ENCODE data around the gene NOS2.
"Not testable (repeated sequence)": the region's sequence is repeated elsewhere in the genome, so short reads cannot be mapped to it uniquely, and the experiment has no call there.

NOS2 gene

DNA sequence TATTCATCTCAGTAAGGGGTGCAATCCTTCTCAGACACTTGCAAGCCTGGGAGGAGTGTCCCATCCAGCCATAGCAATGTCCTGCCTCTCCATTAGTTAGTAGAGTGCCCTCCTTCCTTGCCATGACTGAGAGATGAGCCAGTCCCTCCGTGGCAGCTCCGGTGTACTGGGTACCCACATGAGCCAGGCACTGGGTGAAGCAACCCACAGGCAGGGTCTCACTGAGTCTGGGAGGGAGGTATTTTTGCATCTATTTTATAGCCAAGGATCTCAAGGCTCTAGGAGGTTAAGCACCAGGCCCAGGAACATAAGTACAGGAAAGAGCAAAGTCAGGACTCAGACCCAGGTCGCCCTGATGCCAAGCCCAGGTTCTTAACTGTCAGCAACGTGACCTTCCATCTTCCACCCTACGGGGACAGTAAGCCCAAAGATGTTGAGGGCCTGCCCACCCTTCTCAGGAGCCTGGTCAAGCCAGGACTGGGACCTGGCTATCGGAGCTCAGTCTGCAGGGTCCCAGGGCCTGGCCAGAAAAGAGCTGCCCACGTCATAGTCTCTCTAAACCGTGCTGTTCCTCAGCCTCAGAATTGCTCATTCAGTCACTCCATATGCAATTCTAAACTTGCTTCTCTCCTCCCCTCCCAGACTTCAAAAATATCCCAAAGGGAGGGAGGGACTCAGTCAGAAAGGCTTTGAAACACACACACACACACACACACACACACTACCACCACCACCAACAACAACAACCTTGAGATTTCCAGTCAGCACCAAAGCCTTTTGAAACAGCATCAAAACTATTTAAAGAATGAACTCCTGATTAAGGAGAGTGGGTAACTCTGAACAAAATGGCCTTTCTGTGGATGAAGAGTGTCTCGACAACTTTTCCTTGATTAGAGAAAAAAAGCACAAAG lies 16.6 kb downstream of the NOS2 start:
- DNase-seq, result no peak

DNA sequence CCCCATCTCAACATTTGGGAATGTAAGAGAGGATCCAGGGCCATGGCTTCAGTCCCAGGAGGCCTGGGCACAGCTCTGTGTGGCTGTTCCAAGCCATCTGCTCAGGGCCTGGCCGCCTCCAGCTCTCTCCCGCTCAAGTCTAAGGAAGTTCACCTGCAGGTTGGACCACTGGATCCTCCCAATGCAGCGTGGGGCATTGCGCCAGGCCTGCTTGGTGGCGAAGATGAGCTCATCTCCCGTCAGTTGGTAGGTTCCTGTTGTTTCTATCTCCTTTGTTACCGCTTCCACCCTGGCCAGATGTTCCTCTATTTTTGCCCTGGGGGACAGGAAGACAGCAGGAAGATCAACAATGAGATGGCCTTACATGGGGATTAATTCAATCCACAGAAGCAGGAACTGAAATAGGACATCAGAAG lies 17.5 kb downstream of the NOS2 start:
- DNase-seq, result no peak

DNA sequence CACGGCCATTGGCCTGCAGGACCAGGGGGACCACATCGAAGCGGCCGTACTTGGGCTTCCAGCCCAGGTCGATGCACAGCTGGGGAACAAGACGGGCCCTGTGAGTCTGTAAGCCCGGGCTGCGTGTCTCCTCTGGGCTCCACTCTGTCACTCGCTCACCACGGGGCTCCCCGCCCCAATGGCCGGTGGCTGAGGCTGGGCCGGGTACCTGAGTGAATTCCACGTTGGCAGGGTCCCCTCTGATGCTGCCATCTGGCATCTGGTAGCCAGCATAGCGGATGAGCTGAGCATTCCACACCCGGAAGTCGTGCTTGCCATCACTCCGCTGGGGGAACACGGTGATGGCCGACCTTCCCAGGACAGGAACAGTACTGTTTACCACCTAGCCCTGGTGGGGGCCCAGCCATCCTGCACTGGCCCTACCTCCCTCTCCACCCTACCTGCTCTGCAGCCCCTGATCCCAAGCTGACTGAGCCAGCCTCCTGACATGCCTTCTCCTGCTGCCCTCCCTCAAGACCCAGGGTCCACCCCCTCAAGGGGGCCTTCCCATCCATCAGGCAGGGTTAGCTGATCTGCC lies 19.4 kb downstream of the NOS2 start:
- no peak for DNase-seq

DNA sequence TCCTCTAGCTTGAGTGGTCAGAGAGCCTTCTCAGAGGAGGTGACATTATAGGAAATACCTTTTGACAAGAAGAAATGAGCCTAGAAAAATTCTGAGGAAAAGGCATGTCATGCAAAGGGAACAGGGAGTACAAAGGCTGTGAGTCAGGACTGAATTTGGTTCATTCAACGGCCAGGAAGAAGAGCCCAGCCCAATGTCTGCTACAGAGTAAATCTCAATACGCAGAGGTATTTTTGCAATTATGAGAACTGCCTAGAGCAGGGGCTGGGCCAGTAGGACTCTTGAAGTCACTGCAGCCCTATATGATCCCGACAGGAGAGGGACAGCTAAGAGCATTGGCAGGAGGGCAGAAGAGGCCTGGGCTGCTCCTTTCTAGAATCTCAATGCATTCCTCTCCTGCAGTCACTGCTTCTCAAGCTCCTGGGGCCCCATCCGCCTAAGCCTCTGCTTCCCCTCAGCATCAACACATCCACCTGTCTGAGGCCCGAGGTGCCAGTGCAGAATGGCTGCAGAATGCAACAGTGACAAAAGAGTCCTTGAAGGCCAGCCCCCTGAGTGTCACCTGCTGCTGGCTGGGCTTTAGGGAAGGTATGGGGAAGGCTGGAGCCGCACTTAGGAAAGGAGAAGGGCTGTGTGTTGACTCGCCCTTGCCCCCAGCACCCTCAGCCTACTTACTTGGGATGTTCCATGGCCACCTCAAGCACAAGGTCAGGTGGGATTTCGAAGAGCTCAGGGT lies 20.1 kb downstream of the NOS2 start:
- no peak for DNase-seq

DNA sequence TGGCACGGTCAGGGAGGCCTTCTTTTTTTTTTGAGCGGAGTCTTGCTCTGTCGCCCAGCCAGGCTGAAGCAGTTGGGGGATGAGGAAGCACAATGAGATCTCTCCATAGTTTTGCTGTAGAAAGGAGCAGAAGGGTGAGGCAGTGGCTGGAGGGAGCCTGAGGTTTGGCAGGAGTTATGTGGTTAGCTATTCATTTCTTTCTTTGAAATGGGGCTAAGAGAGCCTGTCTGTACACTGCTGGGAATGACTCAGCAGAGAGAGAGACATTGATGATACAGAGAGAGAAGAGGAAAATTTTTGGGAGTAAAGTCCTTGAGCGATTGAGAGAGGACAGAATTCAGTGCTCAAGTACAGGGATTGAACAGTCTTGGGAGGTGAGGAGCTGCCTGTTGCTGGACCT lies 22.1 kb downstream of the NOS2 start:
- no peak for DNase-seq

DNA sequence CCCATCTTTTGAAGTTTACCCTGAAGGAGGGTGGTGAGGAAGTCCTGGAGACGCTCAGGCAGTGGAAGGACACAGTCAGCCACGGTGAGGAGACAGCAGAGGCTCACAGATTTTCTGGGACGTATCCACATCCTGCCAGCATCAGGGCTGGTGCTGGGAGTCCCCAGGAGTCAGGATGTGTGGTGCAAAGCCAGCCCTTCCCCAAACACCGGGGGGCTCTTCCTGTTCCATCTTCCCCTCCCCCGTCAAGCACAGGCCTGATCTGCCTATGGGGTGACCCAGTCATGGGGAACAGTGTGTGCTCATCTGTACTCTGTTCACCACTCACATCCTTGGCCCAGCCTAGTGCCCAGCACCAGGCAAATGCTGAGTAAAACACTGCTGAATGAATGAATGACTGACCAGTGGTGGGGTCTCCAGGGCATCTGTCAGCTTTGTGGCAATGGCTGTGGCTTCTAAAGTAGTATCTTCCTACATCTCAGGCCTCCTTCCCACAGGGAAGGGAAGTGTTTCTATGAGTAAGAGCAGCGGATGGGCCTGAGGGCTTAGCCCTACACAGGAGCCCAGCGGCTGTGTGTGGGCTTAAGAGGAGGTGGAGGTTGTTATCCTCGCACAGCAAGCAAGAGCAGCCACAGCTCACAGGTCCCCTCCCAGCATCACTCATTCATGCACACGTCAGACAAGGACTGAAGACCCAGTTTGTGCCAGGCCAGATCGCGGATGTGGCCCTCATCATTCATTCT lies 23.3 kb downstream of the NOS2 start:
- DNase-seq, result no peak

DNA sequence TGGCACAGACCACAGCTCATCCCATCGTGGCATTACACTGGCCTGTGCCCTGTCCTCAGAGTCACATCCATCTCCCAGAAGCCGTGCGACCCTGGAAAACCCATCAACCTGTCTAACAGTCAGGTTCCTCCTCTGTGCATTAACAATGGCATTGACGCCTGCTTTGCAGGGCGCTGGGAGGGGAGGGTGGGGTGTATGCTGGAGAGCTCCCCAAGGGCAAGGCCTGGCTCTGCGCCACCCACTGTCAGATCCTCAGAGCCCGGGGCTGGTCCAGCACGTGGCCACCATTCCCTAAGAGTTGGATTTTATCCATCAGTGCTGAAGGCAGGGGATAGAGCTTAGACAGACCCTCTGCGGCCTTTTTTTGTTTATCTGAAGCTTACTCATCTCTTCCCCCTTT lies 28.7 kb downstream of the NOS2 start:
- DNase-seq, result no peak

DNA sequence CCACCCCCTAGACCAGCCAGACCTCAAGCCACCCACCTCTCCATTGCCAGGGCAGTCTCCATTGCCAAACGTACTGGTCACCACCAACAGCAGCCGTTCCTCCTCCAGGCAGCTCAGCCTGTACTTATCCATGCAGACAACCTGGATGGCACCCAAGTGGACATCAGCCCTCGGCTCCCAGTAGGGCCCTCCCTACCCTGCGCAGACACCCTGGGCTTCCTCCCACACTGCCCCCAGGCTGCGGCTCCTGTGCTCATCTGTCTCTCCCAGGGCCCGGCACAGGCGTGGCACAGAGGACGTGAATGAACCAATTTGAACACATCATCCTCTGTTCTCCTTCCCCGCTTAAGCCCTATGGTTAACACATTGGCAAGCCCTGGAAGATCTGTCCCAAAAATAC lies 29.5 kb downstream of the NOS2 start:
- no peak for DNase-seq

DNA sequence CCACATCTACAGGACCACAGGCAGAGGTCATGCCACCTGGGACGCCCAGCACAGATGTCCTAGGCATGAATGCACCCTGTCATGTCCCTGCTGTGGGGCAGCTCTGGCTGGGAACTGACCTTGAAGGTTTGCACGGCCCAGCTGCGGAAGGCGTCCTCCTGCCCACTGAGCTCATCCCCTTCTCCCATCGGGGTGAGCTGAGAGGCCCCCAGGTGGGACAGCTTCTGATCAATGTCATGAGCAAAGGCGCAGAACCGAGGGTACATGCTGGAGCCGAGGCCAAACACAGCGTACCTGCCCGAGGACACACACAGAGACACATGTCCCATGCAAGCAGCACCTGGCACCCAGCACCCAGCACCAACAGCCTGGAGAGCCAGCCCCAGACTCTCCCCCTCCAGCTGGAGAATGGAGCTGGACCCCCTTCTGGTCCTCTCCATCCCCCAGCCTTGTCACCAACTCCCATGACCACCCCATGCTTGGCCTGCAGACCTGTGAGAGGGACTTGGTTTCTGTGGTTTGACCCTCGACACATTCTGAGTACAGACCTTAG lies 31.4 kb downstream of the NOS2 start:
- no peak for DNase-seq

DNA sequence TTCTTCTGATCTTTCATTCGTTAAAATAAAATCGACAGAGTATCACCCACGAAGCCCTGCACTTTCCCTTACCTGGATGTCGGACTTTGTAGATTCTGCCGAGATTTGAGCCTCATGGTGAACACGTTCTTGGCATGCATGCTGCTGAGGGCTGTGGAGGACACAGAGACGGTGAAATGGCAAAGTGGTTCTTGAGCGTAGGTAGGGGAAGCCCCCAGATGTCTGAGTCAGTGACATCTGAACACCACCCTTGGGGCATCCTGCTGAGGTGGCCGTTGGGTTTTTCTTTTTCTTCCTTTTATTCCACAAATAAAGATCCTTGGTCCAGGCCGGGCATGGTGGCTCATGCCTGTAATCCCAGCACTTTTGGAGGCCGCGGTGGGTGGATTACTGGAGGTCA lies 33.9 kb downstream of the NOS2 start:
- no peak for DNase-seq

DNA sequence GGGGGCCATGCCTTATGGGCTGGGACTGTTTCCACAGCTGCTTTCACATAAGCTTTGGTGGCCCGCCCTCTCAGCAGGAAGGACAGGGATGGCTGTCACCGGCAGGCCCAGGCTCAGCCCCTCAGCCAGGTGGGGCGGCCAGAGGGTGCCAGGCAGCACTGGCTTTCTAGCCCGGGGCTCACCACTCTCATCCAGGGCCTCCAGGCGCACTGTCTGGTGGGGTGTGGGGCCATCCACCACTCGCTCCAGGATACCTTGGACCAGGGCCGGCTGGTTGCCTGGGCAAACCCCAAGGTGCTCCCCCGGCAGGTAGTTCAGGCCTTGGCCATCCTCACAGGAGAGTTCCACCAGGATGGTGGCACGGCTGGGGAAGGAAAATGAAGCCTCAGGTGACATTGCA lies 35.0 kb downstream of the NOS2 start:
- DNase-seq, result no peak

DNA sequence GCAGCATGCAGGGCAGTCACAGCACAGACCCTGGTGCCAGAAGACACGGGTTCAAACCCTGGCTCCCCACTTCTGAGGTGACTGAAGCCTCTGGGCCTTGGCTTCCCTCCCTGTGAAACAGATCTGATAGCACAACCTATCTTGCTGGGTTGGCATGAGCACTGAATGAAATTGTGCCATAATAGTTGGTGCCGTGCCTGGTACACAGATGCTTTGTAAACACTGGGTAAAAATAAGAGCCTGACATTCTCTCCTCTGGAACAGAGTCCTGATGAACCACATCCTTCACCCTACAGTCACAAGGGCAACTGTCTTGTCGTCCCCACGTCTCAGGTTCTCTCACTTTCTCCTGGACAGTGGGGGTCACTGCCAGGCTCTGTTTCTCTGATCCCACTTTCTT lies 35.7 kb downstream of the NOS2 start:
- DNase-seq, result no peak

DNA sequence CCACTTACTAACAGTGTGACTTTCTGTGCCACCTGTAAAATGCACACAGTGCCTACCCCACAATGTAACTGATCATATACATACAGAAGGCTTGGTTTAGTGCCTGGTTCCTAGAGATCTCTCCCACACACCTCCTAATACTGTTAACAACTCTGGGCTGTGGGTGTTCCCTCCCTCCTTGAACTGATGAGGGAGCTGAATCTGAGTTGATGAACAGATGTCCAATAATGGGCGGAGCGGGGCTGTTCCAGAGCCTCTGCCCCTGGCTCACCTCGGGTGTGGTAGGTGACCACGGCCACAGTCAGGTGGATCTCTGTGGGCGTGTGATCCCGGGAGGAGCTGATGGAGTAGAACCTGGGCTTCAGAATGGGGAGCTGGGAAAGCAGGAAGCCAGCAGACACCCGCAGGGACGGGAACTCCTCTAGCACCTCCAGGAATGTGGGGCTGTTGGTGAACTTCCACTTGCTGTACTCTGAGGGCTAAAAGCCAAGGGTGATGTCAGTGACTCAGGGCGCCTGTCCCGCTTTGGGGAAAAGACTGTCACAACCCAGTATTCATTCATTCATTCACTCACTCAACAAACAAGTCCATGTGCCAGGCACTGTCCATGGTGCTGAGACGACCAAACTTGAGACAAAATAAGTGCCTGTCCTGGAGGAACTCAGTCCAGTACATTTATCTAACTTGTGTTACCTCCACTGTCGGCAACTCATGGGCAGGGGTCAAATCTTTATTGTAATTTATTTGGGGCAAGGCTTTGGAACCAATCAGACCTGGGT lies 37.6 kb downstream of the NOS2 start:
- no peak for DNase-seq

DNA sequence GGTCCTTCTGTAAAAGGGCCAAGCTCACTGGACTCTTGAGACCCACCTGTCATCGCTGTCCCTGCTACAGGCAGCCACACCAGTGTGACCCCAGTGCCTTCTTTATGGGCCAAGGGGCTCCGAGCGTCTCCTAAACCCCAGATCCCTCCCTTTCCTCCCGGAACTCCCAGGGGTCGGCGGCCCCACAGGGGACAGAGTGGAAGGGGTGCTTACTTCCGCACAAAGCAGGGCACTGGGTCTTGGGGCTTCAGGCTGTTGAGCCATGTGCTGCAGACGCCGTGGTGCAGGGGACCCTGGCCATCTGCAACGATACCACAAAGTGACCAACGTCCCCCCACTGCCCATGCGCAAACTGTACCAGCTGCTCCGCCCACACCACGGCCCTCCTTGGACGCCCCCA lies 39.4 kb downstream of the NOS2 start:
- DNase-seq, result not testable (repeated sequence)

DNA sequence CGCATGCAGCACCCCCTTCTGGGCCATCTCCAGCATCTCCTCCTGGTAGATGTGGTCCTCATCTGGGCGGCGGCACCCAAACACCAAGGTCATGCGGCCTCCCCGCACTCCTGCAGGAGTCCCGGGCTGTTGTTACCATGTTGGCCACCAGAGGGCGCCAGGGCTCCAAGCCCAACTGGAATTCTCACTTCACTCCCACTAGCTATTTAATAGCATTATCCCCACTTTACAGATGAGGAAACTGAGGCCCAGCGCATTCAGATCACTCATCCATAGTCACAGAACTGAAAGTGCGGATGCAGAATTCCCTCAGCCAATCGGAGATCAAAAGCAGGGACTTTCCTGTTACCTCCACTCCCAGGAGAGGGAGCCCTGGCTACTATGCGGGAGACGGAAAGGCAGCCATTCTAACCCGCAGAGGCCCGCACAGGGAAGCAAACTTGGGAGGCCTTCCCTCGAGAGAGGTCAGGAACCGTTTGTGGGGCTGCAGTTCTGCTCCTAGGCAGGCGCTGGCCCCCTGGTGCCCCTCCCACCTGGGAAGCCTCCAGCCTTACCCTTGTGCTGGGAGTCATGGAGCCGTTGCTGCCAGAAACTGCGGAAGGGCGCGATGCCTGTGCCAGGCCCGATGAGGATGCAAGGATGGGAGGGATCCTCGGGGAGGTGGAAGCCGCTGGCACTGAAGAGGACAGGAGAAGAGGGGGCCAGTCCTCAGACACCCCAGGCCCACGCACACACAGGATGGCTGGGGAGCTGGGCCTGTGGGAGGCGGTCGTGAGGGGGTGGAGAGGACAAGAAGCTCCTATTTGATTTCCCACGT lies 40.1 kb downstream of the NOS2 start:
- DNase-seq, result peak; percentile 59

DNA sequence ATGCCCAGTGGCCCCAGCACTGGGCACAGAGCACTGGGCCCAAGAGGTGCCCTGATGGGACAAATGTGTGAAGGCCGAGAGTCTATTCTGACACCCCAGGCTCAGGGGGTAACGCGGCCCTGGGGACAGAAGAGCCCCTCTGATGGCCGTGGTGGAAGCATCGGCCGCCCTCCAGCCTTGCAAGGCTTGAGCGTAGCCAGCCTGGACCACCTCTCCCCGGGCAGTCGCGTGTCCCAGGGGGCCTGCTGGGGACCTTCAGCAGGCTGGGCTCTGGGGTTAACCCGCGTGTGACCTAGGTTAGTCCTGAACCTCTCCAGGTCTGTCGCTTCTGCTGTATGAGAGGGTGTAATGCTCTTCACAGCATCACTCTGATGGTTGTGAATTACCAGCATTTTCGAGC lies 40.8 kb downstream of the NOS2 start:
- no peak for DNase-seq

DNA sequence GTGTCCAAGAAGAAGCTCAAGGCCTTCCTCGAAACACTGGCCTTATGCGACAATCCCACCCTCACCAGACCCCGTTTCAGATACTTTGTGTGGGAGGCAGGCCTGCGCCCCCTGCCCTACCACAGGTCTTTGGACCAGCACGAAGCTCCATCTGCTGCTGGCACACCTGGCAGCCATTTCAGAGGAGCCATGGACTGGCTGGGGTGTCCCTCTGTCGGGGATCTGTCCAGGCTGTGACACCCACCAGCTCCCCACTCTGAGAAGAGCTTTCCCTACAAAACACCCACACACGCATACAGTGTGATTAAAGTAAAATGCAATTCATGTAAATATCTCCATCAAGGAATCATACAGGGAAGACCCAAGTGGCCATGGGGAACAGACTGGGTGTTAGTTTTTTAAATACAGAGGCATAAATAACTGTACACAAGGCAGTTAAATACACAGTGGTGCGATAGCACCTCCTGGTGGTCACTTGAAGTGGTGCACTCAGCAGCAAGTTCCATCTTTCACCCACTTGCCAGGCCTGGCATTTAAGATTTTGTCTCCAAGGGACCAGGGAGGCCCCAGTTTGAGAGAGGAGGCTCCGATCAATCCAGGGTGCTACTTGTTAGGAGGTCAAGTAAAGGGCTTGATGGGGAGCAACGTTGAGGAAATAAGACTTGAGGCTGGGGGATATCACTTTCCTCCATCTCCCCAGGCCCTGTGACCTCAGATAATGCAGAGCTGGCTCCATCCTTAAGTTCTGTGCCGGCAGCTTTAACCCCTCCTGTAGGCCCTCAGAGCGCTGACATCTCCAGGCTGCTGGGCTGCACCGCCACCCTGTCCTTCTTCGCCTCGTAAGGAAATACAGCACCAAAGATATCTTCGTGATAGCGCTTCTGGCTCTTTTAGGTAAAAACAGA lies 43.6 kb downstream of the NOS2 start:
- DNase-seq, result no peak

DNA sequence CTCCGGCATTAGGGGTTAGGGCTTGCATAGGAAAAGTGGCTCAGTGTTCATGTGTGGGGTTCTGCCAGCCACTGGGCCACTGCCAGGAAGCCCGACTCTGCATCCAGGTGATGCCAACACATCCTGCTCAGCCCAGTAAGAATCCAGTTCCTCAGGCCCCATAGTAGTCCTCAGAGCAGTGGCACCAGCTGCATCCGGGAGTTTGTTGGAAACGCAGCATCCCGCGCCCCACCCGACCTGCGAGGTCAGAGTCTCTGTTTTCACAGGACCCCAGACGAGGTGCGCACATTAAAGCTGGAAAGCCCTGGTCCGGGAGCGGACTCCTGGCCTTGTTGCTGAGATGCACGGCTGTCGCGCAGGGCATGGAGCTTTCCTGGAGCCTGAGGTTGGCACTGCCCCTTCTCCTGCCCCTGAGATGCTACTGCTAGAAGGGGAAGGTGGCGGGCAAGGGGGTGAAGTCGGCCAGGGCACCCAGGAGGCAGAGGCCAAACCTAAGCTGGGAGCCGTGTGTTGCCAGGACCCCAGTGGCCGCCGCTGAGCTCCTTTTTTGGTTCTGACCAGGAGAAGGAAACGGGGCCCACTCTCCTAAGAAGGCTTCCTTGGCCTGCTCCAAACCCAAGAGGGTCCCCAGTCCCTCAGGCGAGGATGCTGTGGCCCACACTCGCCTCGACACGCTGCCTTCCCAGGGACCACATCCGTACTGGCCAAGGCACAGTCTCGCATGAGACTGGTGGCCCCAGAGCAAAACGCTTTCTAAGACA lies 44.4 kb downstream of the NOS2 start:
- DNase-seq, result no peak

DNA sequence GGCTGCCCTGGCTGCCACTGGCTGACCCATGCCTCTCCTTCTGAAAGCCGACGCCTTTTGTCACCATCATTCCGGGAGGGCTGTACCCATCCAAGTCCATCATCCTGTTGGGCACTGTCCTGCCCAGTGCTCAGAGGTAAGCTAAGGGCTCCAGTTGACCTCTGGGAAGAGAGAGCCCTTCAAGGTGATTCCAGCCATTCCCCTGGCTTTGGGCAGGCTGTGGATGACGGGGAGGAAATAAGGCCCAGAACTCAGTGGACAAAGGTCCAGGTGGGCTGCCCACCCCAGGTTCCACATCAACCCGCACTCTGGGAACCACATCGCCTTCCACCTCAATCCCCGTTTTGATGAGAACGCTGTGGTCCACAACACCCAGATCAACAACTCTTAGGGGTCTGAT lies 45.8 kb downstream of the NOS2 start:
- DNase-seq, result no peak
